H1 (cell line): Measurements from ENCODE around the gene MRPS2. TPM values are rescaled to one million over a fixed set of nuclear protein-coding genes. Genes with fewer than 3 reads are reported as not detected.

Experiments used
- CTCF ChIA-PET: fragments of 300-600 bp; sonication (Branson Sonifier 250); formaldehyde crosslinking; loops from one replicate; lab custom pipeline; 2021; ENCODE audit not compliant: partially characterized antibody; lab: Charles Lee
- POLR2A ChIA-PET: fragments of 300-600 bp; sonication (Branson Sonifier 250); formaldehyde crosslinking; loops from one replicate; lab custom pipeline; 2021; ENCODE audit warnings: inconsistent platforms; ENCODE audit not compliant: partially characterized antibody; lab: Charles Lee
- DNase-seq, 2 experiments: peaks; one replicate each; pipeline versions ENCODE4 v3.0.0 to v3.0.0-alpha.2; 2010 to 2022; ENCODE audit warnings: low spot score in 2 of 2, low read depth in 1 of 2, mixed read lengths in 1 of 2
- FAIRE-seq: peaks from 2 replicates; lab custom pipeline; 2011; peaks lifted over from hg19 to GRCh38; lab: Jason Lieb, UNC
- H2AFZ ChIP-seq: 2 replicates; pipeline ENCODE4 v1.8.1; 2012; ENCODE audit warnings: low read length, inconsistent platforms
- H2AK5ac ChIP-seq: 2 replicates; pipeline ENCODE4 v1.6.1; 2013; ENCODE audit warnings: low read depth, low read length
- H2BK120ac ChIP-seq: replicated peaks from 2 replicates; pipeline ENCODE3; 2013; ENCODE audit warnings: low read depth, low read length, inconsistent platforms
- H2BK12ac ChIP-seq: 2 replicates; pipeline ENCODE4 v1.6.1; 2013; ENCODE audit warnings: low read depth, low read length
- H2BK15ac ChIP-seq: 2 replicates; pipeline ENCODE4 v1.6.1; 2013; ENCODE audit warnings: low read length
- H2BK20ac ChIP-seq: 2 replicates; pipeline ENCODE4 v1.6.1; 2013; ENCODE audit warnings: low read length
- H2BK5ac ChIP-seq: 2 replicates; pipeline ENCODE4 v1.6.1; 2013; ENCODE audit warnings: low read depth, low read length
- H3K14ac ChIP-seq: 2 replicates; pipeline ENCODE4 v1.6.1; 2013; ENCODE audit warnings: inconsistent platforms; ENCODE audit not compliant: insufficient read length
- H3K18ac ChIP-seq: 2 replicates; pipeline ENCODE4 v1.6.1; 2013; ENCODE audit warnings: low read length; ENCODE audit errors: extremely low read depth
- H3K23ac ChIP-seq: 2 replicates; pipeline ENCODE4 v1.6.1; 2013; ENCODE audit warnings: inconsistent platforms; ENCODE audit not compliant: insufficient read length
- H3K23me2 ChIP-seq: 2 replicates; pipeline ENCODE4 v1.6.1; 2013; ENCODE audit warnings: low read depth, low read length
- H3K27ac ChIP-seq: 2 replicates; pipeline ENCODE4 v1.6.1; 2011; ENCODE audit warnings: low read depth, low read length, inconsistent platforms
- H3K27me3 ChIP-seq, 4 experiments: replicated peaks in 1 of 4; 1 replicate in 1 of 4; 2 replicates in 3 of 4; pipeline versions ENCODE4 v1.6.1 to v1.8.1; 2011 to 2013; ENCODE audit warnings: low read length in 3 of 4, mild to moderate bottlenecking in 3 of 4, inconsistent platforms in 2 of 4, mixed read lengths in 2 of 4, moderate library complexity in 1 of 4; ENCODE audit not compliant: control insufficient read depth in 3 of 4, insufficient read depth in 3 of 4; ENCODE audit errors: extremely low read depth in 1 of 4
- H3K36me3 ChIP-seq, 4 experiments: 2 replicates each; pipeline versions ENCODE4 v1.6.1 to v1.8.1; 2011 to 2013; ENCODE audit warnings: mild to moderate bottlenecking in 4 of 4, low read length in 3 of 4, moderate library complexity in 2 of 4, control low read depth in 1 of 4, inconsistent platforms in 1 of 4; ENCODE audit not compliant: insufficient read depth in 4 of 4, control insufficient read depth in 2 of 4
- H3K4ac ChIP-seq: replicated peaks from 2 replicates; pipeline ENCODE3; 2013; ENCODE audit warnings: low read length, low read depth, mixed read lengths, inconsistent platforms; ENCODE audit not compliant: insufficient read length
- H3K4me1 ChIP-seq, 4 experiments: replicated peaks in 1 of 4; 1 replicate in 1 of 4; 2 replicates in 3 of 4; pipeline versions ENCODE4 v1.6.1 to v1.8.1; 2011 to 2013; ENCODE audit warnings: low read length in 3 of 4, inconsistent platforms in 2 of 4, mixed read lengths in 1 of 4; ENCODE audit not compliant: insufficient read depth in 4 of 4, control insufficient read depth in 3 of 4
- H3K4me2 ChIP-seq, 2 experiments: 2 replicates each; pipeline versions ENCODE4 v1.6.1 to v1.8.1; 2011 to 2013; ENCODE audit warnings: low read depth in 2 of 2, low read length in 2 of 2, control low read depth in 1 of 2, inconsistent platforms in 1 of 2, mild to moderate bottlenecking in 1 of 2; ENCODE audit not compliant: insufficient read depth in 1 of 2
- H3K4me3 ChIP-seq, 4 experiments: fragments of 200-600, 300-600 bp in 1 of 4; sonication (generic), shearing (Covaris generic), sonication (Bioruptor Twin) in 1 of 4; 2 replicates each; pipeline versions ENCODE4 v1.5.1 to v1.8.1; 2011 to 2016; ENCODE audit warnings: low read length in 4 of 4, low read depth in 3 of 4, control low read depth in 2 of 4, inconsistent platforms in 2 of 4, mild to moderate bottlenecking in 2 of 4, mixed read lengths in 1 of 4, moderate library complexity in 1 of 4; ENCODE audit not compliant: insufficient read depth in 2 of 4; ENCODE audit errors: extremely low read depth in 1 of 4
- H3K56ac ChIP-seq: replicated peaks from 2 replicates; pipeline ENCODE3; 2013; ENCODE audit warnings: low read depth, mild to moderate bottlenecking, mixed read lengths, low read length, inconsistent platforms; ENCODE audit not compliant: insufficient read length
- H3K79me1 ChIP-seq: 2 replicates; pipeline ENCODE4 v1.6.1; 2013; ENCODE audit warnings: low read depth, low read length, control low read depth
- H3K79me2 ChIP-seq, 2 experiments: 2 replicates each; pipeline versions ENCODE4 v1.6.1 to v1.8.1; 2012 to 2013; ENCODE audit warnings: low read length in 2 of 2, mild to moderate bottlenecking in 2 of 2, inconsistent platforms in 1 of 2; ENCODE audit not compliant: insufficient read depth in 2 of 2, control insufficient read depth in 1 of 2
- H3K9ac ChIP-seq, 4 experiments: replicated peaks in 1 of 4; 1 replicate in 1 of 4; 2 replicates in 3 of 4; pipeline versions ENCODE4 v1.6.1 to v1.8.1; 2011 to 2013; ENCODE audit warnings: low read depth in 3 of 4, low read length in 3 of 4, control low read depth in 2 of 4, mild to moderate bottlenecking in 2 of 4, moderate library complexity in 2 of 4, inconsistent platforms in 1 of 4; ENCODE audit errors: extremely low read depth in 1 of 4
- H3K9me3 ChIP-seq, 2 experiments: 2 replicates each; pipeline versions ENCODE4 v1.6.1 to v1.8.1; 2012 to 2013; ENCODE audit warnings: mild to moderate bottlenecking in 2 of 2, moderate library complexity in 2 of 2, control low read depth in 1 of 2, inconsistent platforms in 1 of 2, low read depth in 1 of 2, low read length in 1 of 2, mixed read lengths in 1 of 2; ENCODE audit not compliant: insufficient read depth in 2 of 2
- H4K20me1 ChIP-seq, 2 experiments: replicated peaks in 1 of 2; 2 replicates each; pipeline versions ENCODE3 to v1.8.1; 2011 to 2013; ENCODE audit warnings: inconsistent platforms in 2 of 2, low read length in 2 of 2, mild to moderate bottlenecking in 1 of 2; ENCODE audit not compliant: insufficient read depth in 2 of 2, control insufficient read depth in 1 of 2
- H4K5ac ChIP-seq: 2 replicates; pipeline ENCODE4 v1.6.1; 2013; ENCODE audit warnings: low read length, low read depth, mixed read lengths, inconsistent platforms; ENCODE audit not compliant: insufficient read length
- H4K8ac ChIP-seq: 2 replicates; pipeline ENCODE4 v1.8.0; 2013; ENCODE audit warnings: mild to moderate bottlenecking, moderate library complexity, low read length, inconsistent platforms; ENCODE audit not compliant: insufficient read depth; ENCODE audit errors: extremely low read depth
- H4K91ac ChIP-seq: replicated peaks from 2 replicates; pipeline ENCODE3; 2013; ENCODE audit warnings: low read length, mixed read lengths, inconsistent platforms; ENCODE audit not compliant: insufficient read length
- RNF2 ChIP-seq: fragments of 200-900, 300-1000 bp; sonication (generic); IDR thresholded peaks from 2 replicates; pipeline ENCODE4 v1.7.1; 2016; ENCODE audit warnings: borderline replicate concordance, low read depth, mild to moderate bottlenecking, antibody characterized with exemption, low read length; ENCODE audit not compliant: poor library complexity, severe bottlenecking; ENCODE audit errors: missing control alignments
- WGBS, 2 experiments: shearing (Covaris generic) in 1 of 2; methylation state at CpG; one replicate each; pipeline versions ENCODE4 v1.1.6 to v1.1.7; 2013 to 2015; ENCODE audit warnings: low lambda C conversion rate in 2 of 2, mixed read lengths in 2 of 2, inconsistent platforms in 1 of 2, low coverage in 1 of 2, missing lambda C conversion rate in 1 of 2; ENCODE audit not compliant: insufficient replicate concordance in 2 of 2, insufficient coverage in 1 of 2, insufficient read length in 1 of 2; ENCODE audit errors: extremely low coverage in 1 of 2, missing lambda C conversion rate in 1 of 2; 5-methylcytosine and 5-hydroxymethylcytosine counted together
- polyA plus RNA-seq, 7 experiments: library from polyadenylated mRNA; depleted of rRNA in 3 of 7; stranded (reverse) in 5 of 7; unstranded in 2 of 7; fragments of >200 nt in 5 of 7; fragments of 200-250 nt in 2 of 7; gene quantifications; 1 replicate in 5 of 7; 2 replicates in 1 of 7; 4 replicates in 1 of 7; pipeline versions ENCODE4 v1.2.1 to v1.2.3, GENCODE V29; 2011 to 2013; ENCODE audit warnings: missing spikeins in 2 of 7, mixed read lengths in 2 of 7
- total RNA-seq: library from RNA; stranded (reverse); fragmentation: NEBNext Ultra II Directional; extraction: Animal tissue kit (Norgen Biotek cat#: 25700); gene quantifications from 2 replicates; pipeline ENCODE4 v1.2.1, GENCODE V29; 2021

Gene MRPS2
- total and polyA plus RNA-seq, 2 of the 8 experiments (the other 6 are each of a cell fraction or from before 2014, with no cell fraction given): 78.6 to 476 TPM

GRCh38 chr9:135487281-135488012 lies 13.0 kb upstream of the MRPS2 start:
- Histone ChIP-seq H3K56ac (no peak overlapping the region), H3K14ac (no peak overlapping the region), H3K27ac (no peak overlapping the region), H3K9ac (no peak overlapping the region), H4K5ac (no peak overlapping the region), H3K4me2 (no peak overlapping the region), H2BK120ac (no peak overlapping the region), H4K8ac (no peak overlapping the region), H2BK15ac (no peak overlapping the region), H3K27me3 (no peaks in the 10 kb centered on the region; a peak in 1 of 7 replicates), H2AK5ac (no peak overlapping the region), H2BK20ac (no peak overlapping the region), H3K18ac (no peak overlapping the region), H2AFZ (no peak overlapping the region), H3K79me2 (peaks cover 0 to 3% of the 10 kb centered on the region in 2 experiments; a peak in 2 of 4 replicates), H3K4me3 (no peak overlapping the region), H3K9me3 (no peaks in the 10 kb centered on the region), H3K4me1 (peaks cover 0 to 2% (median 0%) of the 10 kb centered on the region in 4 experiments; a peak in 1 of 7 replicates), H4K91ac (no peak overlapping the region), H4K20me1 (peaks cover 6 to 9% of the 10 kb centered on the region in 2 experiments), H2BK5ac (no peak overlapping the region), H3K23me2 (no peaks in the 10 kb centered on the region), H3K23ac (no peak overlapping the region), H3K4ac (no peak overlapping the region), H2BK12ac (no peak overlapping the region), H3K79me1 (no peaks in the 10 kb centered on the region; the same call in 1 of the 2 replicates), H3K36me3 (peaks cover 17 to 50% (median 42%) of the 10 kb centered on the region in 4 experiments)
- no peak for TF ChIP-seq RNF2
- CTCF ChIA-PET: interaction anchor here (1.2 to 1.3 kb wide), 3 partner anchors 12 to 74 kb away, joined by 3 to 7 read pairs (median 3); no protein-coding TSS in a partner anchor
- FAIRE-seq (no peak), DNase-seq (no peak)
- WGBS, 2 experiments: 91% methylated on average over 23 of the region's 40 CpGs; no CpG with 5 or more reads in 1 of the 2 experiments
- POLR2A ChIA-PET: no interaction called here
